HepG2 (cell line): ENCODE results near the gene CRYZ. TPM values are rescaled to one million over a fixed set of nuclear protein-coding genes. Genes with fewer than 3 reads are reported as not detected.
A peak's percentile ranks its signal among the peaks of the same experiment; 100 is the strongest.

Source experiments
- AHDC1 ChIP-seq: sonication (generic); formaldehyde crosslinking; IDR thresholded peaks from 2 replicates; pipeline ENCODE4 v1.5.1; 2020; ENCODE audit warnings: mild to moderate bottlenecking, missing genetic modification reagents, borderline replicate concordance
- CBX1 ChIP-seq: IDR thresholded peaks from one replicate; pipeline ENCODE4 v1.6.1; 2016; ENCODE audit warnings: antibody characterized with exemption, low read depth
- CBX5 ChIP-seq: sonication (generic); formaldehyde crosslinking; IDR thresholded peaks from 2 replicates; pipeline ENCODE4 v1.4.0; 2020; ENCODE audit warnings: missing genetic modification reagents, borderline replicate concordance
- DRAP1 ChIP-seq: IDR thresholded peaks from 2 replicates; pipeline ENCODE4 v1.6.1; 2016; ENCODE audit warnings: missing genetic modification reagents, missing compliant biosample characterization
- EP300 ChIP-seq, 3 experiments: sonication (generic) in 1 of 3; formaldehyde crosslinking in 1 of 3; IDR thresholded peaks; 2 replicates each; pipeline versions ENCODE4 v1.5.1 to v1.6.1; 2011 to 2020; ENCODE audit warnings: low read depth in 2 of 3, low read length in 2 of 3, borderline replicate concordance in 1 of 3, improper control_type of control experiment in 1 of 3, mild to moderate bottlenecking in 1 of 3, missing genetic modification reagents in 1 of 3, moderate library complexity in 1 of 3
- KDM2A ChIP-seq: sonication (generic); formaldehyde crosslinking; IDR thresholded peaks from 2 replicates; pipeline ENCODE4 v1.4.0; 2020; ENCODE audit warnings: low read depth, missing genetic modification reagents, borderline replicate concordance
- KMT2A ChIP-seq: sonication (generic); formaldehyde crosslinking; IDR thresholded peaks from 2 replicates; pipeline ENCODE4 v1.4.0; 2020; ENCODE audit warnings: missing genetic modification reagents
- PHF8 ChIP-seq: sonication (generic); formaldehyde crosslinking; IDR thresholded peaks from 2 replicates; pipeline ENCODE4 v1.5.0; 2020; ENCODE audit warnings: missing genetic modification reagents
- PITX1 ChIP-seq: sonication (generic); formaldehyde crosslinking; IDR thresholded peaks from 2 replicates; pipeline ENCODE4 v1.5.1; 2020; ENCODE audit warnings: mild to moderate bottlenecking, missing genetic modification reagents
- RFX5 ChIP-seq: IDR thresholded peaks from 2 replicates; pipeline ENCODE4 v1.6.1; 2011; ENCODE audit warnings: low read depth, low read length, improper control_type of control experiment
- SKI ChIP-seq: fragments of 450-650 bp; IDR thresholded peaks from one replicate; pipeline ENCODE4 v1.6.1; 2018; ENCODE audit warnings: mild to moderate bottlenecking; ENCODE audit not compliant: partially characterized antibody
- SNAPC2 ChIP-seq: sonication (generic); formaldehyde crosslinking; IDR thresholded peaks from 2 replicates; pipeline ENCODE4 v1.8.1; 2022; ENCODE audit warnings: mild to moderate bottlenecking, missing genetic modification reagents
- SOX13 ChIP-seq, 3 experiments: fragments of 450-650 bp in 1 of 3; sonication (generic) in 1 of 3; formaldehyde crosslinking in 1 of 3; IDR thresholded peaks in 2 of 3; conservative IDR thresholded peaks in 1 of 3; 2 replicates each; pipeline versions ENCODE4 v1.5.0 to v1.6.1; 2016 to 2020; ENCODE audit warnings: antibody characterized with exemption in 1 of 3, mild to moderate bottlenecking in 1 of 3, missing compliant biosample characterization in 1 of 3, missing genetic modification reagents in 1 of 3, moderate library complexity in 1 of 3
- TARDBP ChIP-seq: sonication (generic); formaldehyde crosslinking; IDR thresholded peaks from 2 replicates; pipeline ENCODE4 v1.8.0; 2022; ENCODE audit warnings: mild to moderate bottlenecking, missing genetic modification reagents
- THRA ChIP-seq: sonication (generic); formaldehyde crosslinking; IDR thresholded peaks from 2 replicates; pipeline ENCODE4 v1.4.0; 2020; ENCODE audit warnings: missing genetic modification reagents, borderline replicate concordance
- ZBTB26 ChIP-seq: IDR thresholded peaks from 2 replicates; pipeline ENCODE4 v1.6.1; 2016; ENCODE audit warnings: missing compliant biosample characterization, missing genetic modification reagents, borderline replicate concordance
- ZMYM4 ChIP-seq: sonication (generic); formaldehyde crosslinking; IDR thresholded peaks from 2 replicates; pipeline ENCODE4 v1.8.1; 2023; ENCODE audit warnings: mild to moderate bottlenecking, missing genetic modification reagents
- ZNF121 ChIP-seq: sonication (generic); formaldehyde crosslinking; IDR thresholded peaks from 2 replicates; pipeline ENCODE4 v1.5.0; 2020; ENCODE audit warnings: mild to moderate bottlenecking, missing genetic modification reagents
- ZNF563 ChIP-seq: sonication (generic); formaldehyde crosslinking; IDR thresholded peaks from 2 replicates; pipeline ENCODE4 v1.8.0; 2022; ENCODE audit warnings: mild to moderate bottlenecking, moderate library complexity, missing genetic modification reagents
- polyA plus RNA-seq, 8 experiments: library from polyadenylated mRNA; depleted of rRNA in 3 of 8; stranded (reverse) in 7 of 8; unstranded in 1 of 8; fragments of >200 nt; fragmentation: Illumina TruSeq in 4 of 8; extraction: Trizol in 4 of 8; gene quantifications; 2 replicates each; pipeline versions ENCODE4 v1.2.1 to v1.2.3, GENCODE V29; 2011 to 2016; ENCODE audit warnings: low read depth in 4 of 8, missing spikeins in 1 of 8, mixed read lengths in 1 of 8; ENCODE audit not compliant: insufficient read depth in 1 of 8
- total RNA-seq, 5 experiments: library from RNA; depleted of rRNA; stranded (reverse); fragments of >200 nt; fragmentation: Illumina TruSeq; extraction: Trizol; gene quantifications; 2 replicates each; pipeline ENCODE4 v1.2.3, GENCODE V29; 2016; ENCODE audit warnings: low read depth in 1 of 5

CRYZ gene
- total and polyA plus RNA-seq, 2 of the 13 experiments (the other 11 are each of a cell fraction or from before 2014, with no cell fraction given), result 115 to 211 TPM

GRCh38 chr1:74731399-74732052 is 1.3 kb downstream of the CRYZ start (continued):
- peak; percentile 44; the same call in 1 of the 2 replicates for TF ChIP-seq AHDC1 (CRISPR knock-in tag)
- TF ChIP-seq ZNF121 (CRISPR knock-in tag), result peak; percentile 97
- TF ChIP-seq KMT2A (CRISPR knock-in tag), result peak; percentile 49; the same call in 1 of the 2 replicates
- TF ChIP-seq PHF8 (CRISPR knock-in tag), result peak; percentile 30; the same call in 1 of the 2 replicates
- peak in 1 of 2 experiments; percentile 48; a peak in 1 of 4 replicates for TF ChIP-seq EP300 (IDR thresholded peaks at IDR 0.05; ENCODE audit: low read depth in 2 of 2, low read length in 2 of 2)
- no peak for TF ChIP-seq EP300 (CRISPR knock-in tag; IDR thresholded peaks at IDR 0.05; ENCODE audit: borderline replicate concordance)
- TF ChIP-seq SOX13 (IDR thresholded peaks at IDR 0.05), result no peak
- peak in 1 of 2 experiments; percentile 57; a peak in 1 of 4 replicates for TF ChIP-seq SOX13 (CRISPR knock-in tag; conservative IDR thresholded peaks at IDR 0.05 in 1 of 2, IDR thresholded peaks at IDR 0.05 in 1 of 2)
- no peak for TF ChIP-seq RFX5
- peak; percentile 64; the same call in 1 of the 2 replicates for TF ChIP-seq CBX5 (CRISPR knock-in tag)
- peak; percentile 78 for TF ChIP-seq DRAP1 (CRISPR knock-in tag)
- TF ChIP-seq ZBTB26 (CRISPR knock-in tag), result peak; percentile 61; the same call in 1 of the 2 replicates
- 0 out of 2 replicates have a peak, but pooled peaks have one; percentile 26 for TF ChIP-seq KDM2A
- TF ChIP-seq ZMYM4 (CRISPR knock-in tag), result peak; percentile 59
- TF ChIP-seq TARDBP (CRISPR knock-in tag), result 0 out of 2 replicates have a peak, but pooled peaks have one; percentile 45
- TF ChIP-seq SNAPC2 (CRISPR knock-in tag), result no peak
- TF ChIP-seq PITX1 (CRISPR knock-in tag), result peak; percentile 37; the same call in 1 of the 2 replicates
- peak; percentile 29; the same call in 1 of the 2 replicates for TF ChIP-seq THRA (CRISPR knock-in tag)
- no peak for TF ChIP-seq ZNF563 (CRISPR knock-in tag)
- TF ChIP-seq CBX1, result peak; percentile 53
- peak; percentile 16 for TF ChIP-seq SKI
